HG02571 (cell line): ENCODE results near the gene ARPC1B.
A peak's percentile ranks its signal among the peaks of the same experiment; 100 is the strongest.
"Not testable (repeated sequence)": the region's sequence is repeated elsewhere in the genome, so short reads cannot be mapped to it uniquely, and the experiment has no call there.

Experiments used
- ATAC-seq: cut with Tn5 transposase; IDR thresholded peaks from one replicate; pipeline ENCODE4 v1.9.1; 2021; ENCODE audit warnings: mild to moderate bottlenecking, moderate library complexity; ENCODE audit not compliant: unreplicated experiment

ARPC1B gene

GRCh38 chr7:99366646-99367045, 7.9 kb upstream of the ARPC1B start:
- no peak for ATAC-seq

DNA sequence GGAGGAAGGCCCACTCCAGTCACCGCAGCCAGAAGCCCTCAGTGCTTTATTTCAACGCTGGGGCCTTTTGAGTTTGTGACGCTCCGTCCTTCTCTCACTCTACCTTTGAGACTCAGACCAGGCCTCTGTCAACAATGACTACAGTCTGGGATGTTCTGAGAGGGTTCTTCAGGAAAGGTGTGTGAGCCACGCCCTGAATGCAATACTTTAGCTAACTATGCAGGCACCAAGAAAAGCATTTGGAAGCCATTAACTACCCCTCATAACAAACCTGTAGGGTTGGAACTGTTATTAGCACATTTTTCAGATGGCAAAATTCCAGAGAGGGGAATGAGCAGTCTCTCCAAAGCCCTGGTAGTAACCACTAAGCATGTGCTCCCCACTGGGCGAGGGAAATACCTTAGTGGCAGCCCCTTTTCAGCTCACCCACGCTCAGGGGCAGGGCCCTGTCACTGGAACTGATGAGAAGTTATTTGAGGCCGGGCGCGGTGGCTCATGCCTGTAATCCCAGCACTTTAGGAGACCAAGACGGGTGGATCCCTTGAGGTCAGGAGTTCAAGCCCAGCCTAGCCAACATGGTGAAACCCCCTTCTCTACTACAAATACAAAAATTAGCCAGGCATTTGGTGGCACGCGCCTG, 5.7 kb upstream of the ARPC1B start:
- no peak for ATAC-seq

DNA sequence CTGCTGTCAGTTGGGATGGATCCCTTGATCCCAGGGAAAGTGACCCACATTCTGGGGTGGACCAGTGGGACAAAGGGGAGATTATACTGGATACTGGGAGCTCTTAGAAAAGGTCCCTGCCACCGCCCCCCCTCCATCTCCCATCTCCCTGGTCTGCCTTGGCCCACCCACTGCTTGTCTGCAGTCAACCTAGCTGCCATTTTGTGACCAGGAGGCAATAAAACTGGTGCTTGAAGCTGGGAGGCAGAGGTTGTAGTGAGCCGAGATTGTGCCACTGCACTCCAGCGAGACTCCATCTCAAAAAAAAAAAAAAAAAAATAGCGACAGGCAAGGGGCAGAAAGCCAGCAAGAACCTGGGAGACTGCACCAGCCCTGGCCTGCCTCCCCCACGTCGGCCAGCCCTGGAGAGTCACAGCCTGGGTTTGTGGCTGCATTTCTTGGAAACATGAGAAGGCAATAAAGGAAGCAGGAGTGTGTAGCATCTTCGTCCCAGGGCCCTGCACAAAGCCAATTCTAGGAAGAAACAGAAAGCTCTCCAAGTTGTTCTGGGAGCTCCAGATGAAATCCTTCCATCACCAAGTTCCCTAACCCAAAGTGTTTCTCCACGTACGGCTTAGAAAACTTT, 4.7 kb upstream of the ARPC1B start:
- no peak for ATAC-seq

- ATAC-seq, result no peak
These were observed 3.1 kb upstream of the ARPC1B start for GRCh38 chr7:99371376-99371920.

DNA sequence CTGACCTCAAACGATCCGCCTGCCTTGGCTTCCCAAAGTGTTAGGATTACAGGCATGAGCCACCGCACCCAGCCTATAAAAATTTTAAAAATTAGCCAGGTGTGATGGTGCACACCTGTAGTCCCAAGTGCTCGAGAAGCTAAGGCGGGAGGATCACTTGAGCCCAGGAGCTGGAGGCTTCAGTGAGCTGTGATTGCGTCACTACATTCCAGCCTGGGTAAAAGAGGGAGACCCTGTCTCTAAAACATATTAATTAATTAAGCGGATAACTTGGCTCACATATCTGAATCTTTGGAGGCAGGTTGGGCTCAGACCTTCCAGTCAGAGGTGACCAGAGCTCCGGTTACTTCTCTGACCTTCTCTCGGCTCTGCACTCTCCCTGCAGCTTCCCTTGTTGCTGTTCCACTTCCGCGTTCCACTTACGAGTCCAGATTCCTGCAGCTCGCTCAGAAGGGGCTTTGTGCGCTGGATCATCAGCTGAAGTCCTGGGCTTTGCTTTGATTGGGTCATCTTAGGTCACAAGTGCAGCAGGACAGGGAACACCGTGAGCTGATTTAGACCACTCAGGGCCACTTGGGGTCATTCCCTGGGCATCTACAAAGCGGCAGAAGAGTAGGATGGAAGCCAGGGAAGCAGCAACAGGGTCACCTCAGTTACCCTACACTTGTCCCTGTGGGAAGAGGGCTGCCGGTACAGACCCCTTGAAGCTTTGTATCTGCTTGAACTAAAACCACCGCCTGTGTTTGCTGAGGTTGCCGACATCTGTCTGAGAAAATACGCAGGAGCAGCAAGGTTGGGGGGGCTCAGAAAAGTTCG, 2.0 kb upstream of the ARPC1B start:
- no peak for ATAC-seq

GRCh38 chr7:99373091-99374066, 1.2 kb upstream of the ARPC1B start:
- ATAC-seq, result no peak

GRCh38 chr7:99375070-99375807, 709 bp downstream of the ARPC1B start:
- peak; percentile 45 for ATAC-seq

GRCh38 chr7:99379043-99379577, 4.6 kb downstream of the ARPC1B start:
- ATAC-seq, result no peak

DNA sequence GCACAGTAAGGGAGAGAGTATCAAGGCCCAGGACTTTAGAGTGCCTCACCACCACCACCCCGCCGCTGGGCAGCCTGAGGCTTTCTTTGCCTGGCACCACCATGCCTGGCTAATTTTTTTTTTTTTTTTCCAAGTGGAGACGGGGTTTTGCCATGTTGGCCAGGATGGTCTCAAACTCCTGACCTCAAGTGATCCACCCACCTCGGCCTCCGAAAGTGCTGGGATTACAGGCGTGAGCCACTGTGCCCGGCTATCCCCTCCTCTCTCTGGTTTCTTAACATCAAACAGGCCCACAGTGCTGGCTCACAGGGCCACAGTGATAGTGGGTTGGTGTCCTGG, 5.1 kb downstream of the ARPC1B start:
- ATAC-seq, result not testable (repeated sequence)

DNA sequence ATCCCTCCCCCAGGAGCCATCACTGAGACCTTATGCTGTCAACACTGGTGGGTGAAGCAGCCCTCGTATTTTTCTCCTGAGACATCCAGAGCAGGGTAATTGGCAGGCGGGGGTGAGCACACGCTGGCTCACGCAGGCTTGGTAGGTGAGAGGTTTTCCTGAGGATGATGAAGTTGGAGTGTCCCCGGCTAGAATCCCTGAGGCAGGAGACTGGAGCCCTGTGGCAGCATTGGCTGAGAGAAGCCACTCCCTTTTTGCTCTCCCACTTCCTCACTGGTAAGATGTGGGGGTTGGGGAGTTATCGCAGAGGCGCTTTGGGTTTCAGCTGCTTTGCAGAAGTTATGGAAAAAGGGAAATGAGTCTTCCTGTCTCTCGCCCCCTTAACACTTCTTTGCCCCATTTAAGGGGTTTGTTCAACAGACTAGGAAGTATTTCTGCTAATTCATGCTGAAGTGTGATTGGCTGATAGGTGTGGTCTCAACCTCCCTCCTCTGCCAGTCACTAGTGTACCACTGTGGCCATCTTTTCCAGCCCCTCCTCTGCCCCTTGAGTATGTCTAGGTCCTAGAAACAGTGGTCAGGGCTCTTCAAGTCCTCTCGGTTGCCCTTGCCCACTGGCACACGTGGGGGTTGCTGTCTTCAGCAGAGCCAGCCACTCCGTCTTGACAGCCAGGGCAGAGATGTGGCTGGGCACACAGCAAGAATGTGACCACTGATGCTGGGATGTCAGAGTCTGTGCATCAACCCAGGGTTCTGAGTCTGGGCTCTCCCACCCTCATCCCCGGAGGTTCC, 5.7 kb downstream of the ARPC1B start:
- peak; percentile 32 for ATAC-seq

DNA sequence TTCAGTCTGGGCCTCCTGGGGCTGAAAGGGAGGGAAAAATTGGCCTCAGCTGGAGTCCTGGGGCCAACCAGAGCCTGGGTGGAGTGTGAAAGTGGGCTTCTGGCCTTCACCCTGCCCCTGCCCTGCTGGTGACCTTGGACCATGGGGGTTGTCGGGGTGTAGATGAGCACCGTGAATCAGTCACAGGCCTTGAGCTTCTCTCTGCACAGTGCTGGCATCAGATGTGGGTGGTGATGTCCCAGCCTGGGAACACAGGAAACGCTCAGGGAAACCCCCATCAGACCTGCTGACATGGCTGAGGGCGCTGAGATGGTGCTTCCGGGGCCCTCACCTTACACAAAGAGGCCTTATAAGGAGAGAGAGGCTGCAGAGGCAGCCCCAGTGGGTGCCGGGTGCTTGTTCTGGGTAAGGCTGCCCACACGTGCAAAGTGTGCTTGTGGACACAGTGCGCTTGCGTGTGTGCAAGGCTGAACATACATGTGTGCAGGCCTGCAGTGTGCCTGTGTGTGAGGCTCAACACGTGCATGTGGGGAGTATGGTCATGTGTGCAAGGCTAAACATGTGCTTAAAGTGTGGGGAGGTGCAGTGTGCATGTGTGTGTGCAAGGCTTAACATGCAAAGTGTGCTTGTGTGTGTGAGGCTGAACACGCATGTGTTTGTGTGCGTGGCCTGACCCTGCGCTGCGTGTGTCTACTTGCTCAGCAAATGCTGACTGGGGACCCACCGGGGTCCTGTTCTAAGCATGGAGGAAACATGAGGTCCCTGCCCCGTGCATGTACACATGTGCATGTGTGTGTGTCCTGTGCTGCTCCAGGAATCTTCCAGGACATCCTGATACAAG, 6.5 kb downstream of the ARPC1B start:
- peak; percentile 70 for ATAC-seq

DNA sequence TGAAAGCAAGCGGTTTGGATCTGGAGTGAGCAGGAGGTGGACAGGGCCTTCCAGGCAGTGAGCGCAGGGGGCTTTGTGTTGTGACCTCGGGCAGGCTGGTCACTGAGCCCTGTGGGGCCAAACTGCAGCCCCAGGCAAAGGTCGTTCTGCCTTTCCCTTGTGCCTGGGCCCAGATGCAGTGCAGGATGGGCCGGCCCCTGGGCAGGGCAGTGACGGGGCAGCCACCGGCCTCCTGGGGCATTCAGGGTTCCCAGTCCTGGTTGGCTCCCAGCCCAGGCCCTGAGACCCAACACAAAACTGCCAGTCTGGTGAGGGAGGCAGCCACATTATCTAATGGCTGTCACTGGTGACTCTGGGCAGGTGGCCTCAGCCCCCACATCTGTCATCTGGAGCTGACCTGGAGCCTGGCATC, 7.1 kb downstream of the ARPC1B start:
- ATAC-seq, result no peak

- ATAC-seq, result no peak
These were observed 8.7 kb downstream of the ARPC1B start for GRCh38 chr7:99383203-99383602.

- ATAC-seq, result no peak
These were observed 9.4 kb downstream of the ARPC1B start for GRCh38 chr7:99383791-99384370.

- ATAC-seq, result no peak
These were observed 10.0 kb downstream of the ARPC1B start for GRCh38 chr7:99384523-99384922.

DNA sequence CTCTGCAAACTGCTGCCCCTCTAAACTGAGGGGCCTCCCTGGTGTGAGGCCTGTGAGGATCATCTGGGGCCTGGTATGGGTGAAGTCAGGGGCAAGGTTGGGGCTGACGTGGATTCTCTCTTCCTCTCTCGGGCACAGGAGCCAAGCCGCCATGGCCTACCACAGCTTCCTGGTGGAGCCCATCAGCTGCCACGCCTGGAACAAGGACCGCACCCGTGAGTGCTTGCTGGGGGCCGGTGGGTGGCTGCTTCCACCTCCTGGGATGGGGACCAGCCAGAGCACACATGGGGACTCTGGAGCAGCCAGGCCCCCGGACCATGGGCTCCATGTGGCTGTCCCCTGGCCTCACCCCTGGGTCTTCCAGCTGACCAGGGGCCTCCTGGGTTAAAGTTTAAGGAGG, 11.0 kb downstream of the ARPC1B start:
- ATAC-seq, result no peak

- ATAC-seq, result no peak
These were observed 12.2 kb downstream of the ARPC1B start for GRCh38 chr7:99386584-99387238.
